Natural killer cell (primary cell): Measurements from ENCODE around the gene DYSF. TPM values are rescaled to one million over a fixed set of nuclear protein-coding genes. Genes with fewer than 3 reads are reported as not detected.
A peak's percentile ranks its signal among the peaks of the same experiment; 100 is the strongest.

Source experiments
- ATAC-seq, 3 donors: fragments of 150-1000 bp in 2 of 3; fragments of 200-7000 bp in 1 of 3; cut with Tn5 transposase; 1 replicate in 1 of 3; 2 replicates in 2 of 3; pipeline ENCODE4 v1.10.0; 2021; ENCODE audit warnings: mild to moderate bottlenecking in 2 of 3, moderate library complexity in 2 of 3
- DNase-seq, 2 donors: peaks; one replicate each; pipeline versions ENCODE4 v3.0.0 to v3.0.0-alpha.2; 2013 to 2021; ENCODE audit warnings: mixed read lengths in 1 of 2
- H3K27ac ChIP-seq: one replicate; pipeline ENCODE4 v1.5.1; 2013; ENCODE audit warnings: mild to moderate bottlenecking, low read length
- H3K27me3 ChIP-seq: one replicate; pipeline ENCODE4 v1.6.1; 2013; ENCODE audit warnings: low read length; ENCODE audit not compliant: control insufficient read depth, insufficient read depth
- H3K36me3 ChIP-seq: one replicate; pipeline ENCODE4 v1.6.1; 2013; ENCODE audit warnings: low read length; ENCODE audit not compliant: control insufficient read depth, insufficient read depth
- H3K4me1 ChIP-seq: one replicate; pipeline ENCODE4 v1.6.1; 2013; ENCODE audit warnings: low read length; ENCODE audit not compliant: control insufficient read depth, insufficient read depth
- H3K4me3 ChIP-seq: one replicate; pipeline ENCODE4 v1.5.1; 2013; ENCODE audit warnings: low read length
- H3K9me3 ChIP-seq: one replicate; pipeline ENCODE4 v1.6.1; 2013; ENCODE audit warnings: low read length; ENCODE audit not compliant: control insufficient read depth, insufficient read depth
- H3K27ac Mint-ChIP-seq, 2 donors: one replicate each; pipeline ENCODE4 v1.8.0; 2022; ENCODE audit warnings: mild to moderate bottlenecking in 2 of 2, mixed read lengths in 2 of 2, moderate library complexity in 1 of 2
- H3K27me3 Mint-ChIP-seq, 2 donors: one replicate each; pipeline ENCODE4 v1.8.0; 2022; ENCODE audit warnings: low read depth in 2 of 2, mixed read lengths in 2 of 2
- H3K36me3 Mint-ChIP-seq: one replicate; pipeline ENCODE4 v1.8.0; 2022; ENCODE audit warnings: mixed read lengths
- H3K4me1 Mint-ChIP-seq, 2 donors: one replicate each; pipeline ENCODE4 v1.8.0; 2022; ENCODE audit warnings: mixed read lengths in 2 of 2
- H3K4me3 Mint-ChIP-seq: one replicate; pipeline ENCODE4 v1.8.0; 2022; ENCODE audit warnings: mild to moderate bottlenecking, moderate library complexity, mixed read lengths
- H3K9me3 Mint-ChIP-seq, 2 donors: one replicate each; pipeline ENCODE4 v1.8.0; 2022; ENCODE audit warnings: mixed read lengths in 2 of 2
- WGBS: methylation state at CpG from one replicate; pipeline ENCODE4 v1.1.7; 2013; ENCODE audit warnings: missing lambda C conversion rate; ENCODE audit not compliant: insufficient coverage; 5-methylcytosine and 5-hydroxymethylcytosine counted together
- intact Hi-C: fragments of 100-400 bp; cut with micrococcal nuclease; formaldehyde crosslinking; loops from one replicate; pipeline ENCODE4 v1.14.2; 2022
- total RNA-seq, 4 donors: library from RNA; stranded (reverse); fragments of 120-200 nt in 1 of 4; gene quantifications; one replicate each; pipeline versions ENCODE4 v1.2.3 to v1.2.4, GENCODE V29; 2013 to 2022
- TF ChIP-seq, protein P1 (sequence below): fragments of 200-600 bp; IDR thresholded peaks from one replicate; pipeline ENCODE4 v1.8.0; 2022; ENCODE audit warnings: antibody characterized with exemption

The DYSF gene
- total RNA-seq, 3 donors from 2014 or later (not counting 1 experiment from before 2014, with no cell fraction given), result 11.4 to 19.5 (median 12.4) TPM

- TF ChIP-seq, protein P1, sequence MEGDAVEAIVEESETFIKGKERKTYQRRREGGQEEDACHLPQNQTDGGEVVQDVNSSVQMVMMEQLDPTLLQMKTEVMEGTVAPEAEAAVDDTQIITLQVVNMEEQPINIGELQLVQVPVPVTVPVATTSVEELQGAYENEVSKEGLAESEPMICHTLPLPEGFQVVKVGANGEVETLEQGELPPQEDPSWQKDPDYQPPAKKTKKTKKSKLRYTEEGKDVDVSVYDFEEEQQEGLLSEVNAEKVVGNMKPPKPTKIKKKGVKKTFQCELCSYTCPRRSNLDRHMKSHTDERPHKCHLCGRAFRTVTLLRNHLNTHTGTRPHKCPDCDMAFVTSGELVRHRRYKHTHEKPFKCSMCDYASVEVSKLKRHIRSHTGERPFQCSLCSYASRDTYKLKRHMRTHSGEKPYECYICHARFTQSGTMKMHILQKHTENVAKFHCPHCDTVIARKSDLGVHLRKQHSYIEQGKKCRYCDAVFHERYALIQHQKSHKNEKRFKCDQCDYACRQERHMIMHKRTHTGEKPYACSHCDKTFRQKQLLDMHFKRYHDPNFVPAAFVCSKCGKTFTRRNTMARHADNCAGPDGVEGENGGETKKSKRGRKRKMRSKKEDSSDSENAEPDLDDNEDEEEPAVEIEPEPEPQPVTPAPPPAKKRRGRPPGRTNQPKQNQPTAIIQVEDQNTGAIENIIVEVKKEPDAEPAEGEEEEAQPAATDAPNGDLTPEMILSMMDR, result no peak
- Mint-ChIP-seq H3K27me3 (no peaks in the 10 kb centered on the region), H3K4me3 (no peak overlapping the region), H3K27ac (peak overlapping the region in 1 of 2 donors; percentile 25), H3K4me1 (peaks cover 10 to 20% of the 10 kb centered on the region in 2 donors), H3K36me3 (no peaks in the 10 kb centered on the region), H3K9me3 (no peaks in the 10 kb centered on the region)
- DNase-seq (no peak), ATAC-seq (no peak)
- Histone ChIP-seq H3K36me3 (no peaks in the 10 kb centered on the region), H3K4me3 (no peak overlapping the region), H3K27me3 (no peaks in the 10 kb centered on the region), H3K27ac (no peak overlapping the region), H3K9me3 (no peaks in the 10 kb centered on the region), H3K4me1 (peaks cover 37% of the 10 kb centered on the region)
- 48% methylated on average over 10 of the region's 10 CpGs for WGBS
- intact Hi-C loops, result no loop called here
Observed at GRCh38 chr2:71588497-71589170, 135.3 kb downstream of the DYSF start.

DNA sequence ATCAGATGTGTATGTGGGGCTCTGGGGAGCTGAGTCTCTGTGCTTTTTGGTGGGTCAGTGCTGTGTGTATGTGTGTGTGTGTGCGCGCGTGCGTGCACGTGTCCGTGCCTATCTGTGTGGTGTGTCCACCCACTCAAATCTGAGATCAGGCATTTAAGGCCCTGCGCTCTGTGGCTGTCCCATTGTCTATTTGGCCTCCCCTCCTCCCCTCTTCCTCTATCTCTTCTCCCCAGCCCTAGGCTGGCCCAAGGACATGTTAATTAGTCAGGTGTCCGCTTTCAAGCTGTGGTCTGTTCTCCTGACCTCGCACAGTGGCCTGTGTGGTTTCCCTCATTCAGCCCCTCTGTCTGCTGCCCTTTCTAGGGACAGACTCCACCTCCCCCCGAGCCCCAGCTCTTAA is 136.4 kb downstream of the DYSF start:
- H3K4me3 Mint-ChIP-seq, result no peak overlapping the region
- no peak overlapping the region for H3K27ac ChIP-seq
- no peaks in the 10 kb centered on the region for H3K27me3 ChIP-seq
- ATAC-seq, result no peak
- intact Hi-C loops, result no loop called here
- no peak for DNase-seq
- peaks cover 10 to 20% of the 10 kb centered on the region in 2 donors for H3K4me1 Mint-ChIP-seq
- 58% methylated on average over 7 of the region's 10 CpGs for WGBS
- peaks cover 37% of the 10 kb centered on the region for H3K4me1 ChIP-seq
- no peaks in the 10 kb centered on the region for H3K36me3 Mint-ChIP-seq
- TF ChIP-seq, protein P1, result no peak
- no peaks in the 10 kb centered on the region for H3K27me3 Mint-ChIP-seq
- no peak overlapping the region for H3K27ac Mint-ChIP-seq
- H3K9me3 ChIP-seq, result no peaks in the 10 kb centered on the region
- no peaks in the 10 kb centered on the region for H3K36me3 ChIP-seq
- H3K4me3 ChIP-seq, result no peak overlapping the region
- no peaks in the 10 kb centered on the region for H3K9me3 Mint-ChIP-seq

GRCh38 chr2:71591044-71591443 is 137.7 kb downstream of the DYSF start:
- ATAC-seq, result no peak
- Histone ChIP-seq H3K4me1 (peaks cover 37% of the 10 kb centered on the region), H3K36me3 (no peaks in the 10 kb centered on the region), H3K9me3 (no peaks in the 10 kb centered on the region), H3K27me3 (no peaks in the 10 kb centered on the region), H3K4me3 (no peak overlapping the region), H3K27ac (no peak overlapping the region)
- Mint-ChIP-seq H3K27ac (no peak overlapping the region), H3K4me1 (peaks cover 10 to 20% of the 10 kb centered on the region in 2 donors), H3K36me3 (no peaks in the 10 kb centered on the region), H3K9me3 (no peaks in the 10 kb centered on the region), H3K27me3 (no peaks in the 10 kb centered on the region), H3K4me3 (no peak overlapping the region)
- DNase-seq, result no peak
- TF ChIP-seq, protein P1, result no peak
- 70% methylated on average over 3 of the region's 3 CpGs for WGBS
- intact Hi-C loops, result no loop called here
